Islet of Langerhans (tissue), 1 donor: ENCODE measurements around the gene KDM1A.

Experiments
- FAIRE-seq: peaks from one replicate; lab custom pipeline; 2011; peaks lifted over from hg19 to GRCh38; lab: Jason Lieb, UNC

The KDM1A gene

GRCh38 chr1:23018661-23019093 lies 591 bp upstream of the KDM1A start:
- peak; percentile 9 for FAIRE-seq

DNA sequence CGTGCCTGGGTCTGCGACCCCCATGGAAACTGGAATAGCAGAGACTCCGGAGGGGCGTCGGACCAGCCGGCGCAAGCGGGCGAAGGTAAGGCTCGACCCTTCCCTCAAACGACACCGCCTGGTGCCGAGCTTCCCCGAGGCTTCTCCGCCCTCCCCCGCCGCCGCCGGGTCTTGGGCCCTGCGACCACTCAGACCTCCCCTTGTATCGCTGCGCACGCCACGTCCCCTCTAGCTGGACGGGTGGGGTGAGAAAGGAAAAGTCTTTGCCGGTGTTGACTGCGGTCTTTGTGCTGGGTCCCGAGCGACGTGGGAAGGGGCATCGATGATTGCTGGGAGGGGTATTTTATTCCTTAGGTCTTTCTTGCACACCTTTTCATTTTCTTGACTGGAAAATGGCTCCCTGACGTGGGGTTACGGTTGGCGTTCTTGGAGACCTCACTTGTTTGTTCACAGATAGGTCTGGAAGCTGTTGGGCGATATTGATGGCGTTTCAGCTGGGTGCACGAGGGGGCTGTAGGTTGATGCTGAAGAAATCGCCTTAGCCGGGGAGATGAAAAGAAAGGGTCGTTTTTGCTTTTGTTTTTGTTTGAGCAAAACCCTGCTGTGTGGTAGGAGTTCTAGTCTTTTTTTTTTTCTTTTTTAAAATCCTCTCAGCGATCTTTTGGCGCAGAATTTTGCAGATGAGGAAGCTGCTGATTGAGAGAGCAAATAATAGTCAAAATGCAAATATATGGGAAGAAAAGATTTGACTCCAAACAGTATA lies 776 bp downstream of the KDM1A start:
- FAIRE-seq, result no peak

DNA sequence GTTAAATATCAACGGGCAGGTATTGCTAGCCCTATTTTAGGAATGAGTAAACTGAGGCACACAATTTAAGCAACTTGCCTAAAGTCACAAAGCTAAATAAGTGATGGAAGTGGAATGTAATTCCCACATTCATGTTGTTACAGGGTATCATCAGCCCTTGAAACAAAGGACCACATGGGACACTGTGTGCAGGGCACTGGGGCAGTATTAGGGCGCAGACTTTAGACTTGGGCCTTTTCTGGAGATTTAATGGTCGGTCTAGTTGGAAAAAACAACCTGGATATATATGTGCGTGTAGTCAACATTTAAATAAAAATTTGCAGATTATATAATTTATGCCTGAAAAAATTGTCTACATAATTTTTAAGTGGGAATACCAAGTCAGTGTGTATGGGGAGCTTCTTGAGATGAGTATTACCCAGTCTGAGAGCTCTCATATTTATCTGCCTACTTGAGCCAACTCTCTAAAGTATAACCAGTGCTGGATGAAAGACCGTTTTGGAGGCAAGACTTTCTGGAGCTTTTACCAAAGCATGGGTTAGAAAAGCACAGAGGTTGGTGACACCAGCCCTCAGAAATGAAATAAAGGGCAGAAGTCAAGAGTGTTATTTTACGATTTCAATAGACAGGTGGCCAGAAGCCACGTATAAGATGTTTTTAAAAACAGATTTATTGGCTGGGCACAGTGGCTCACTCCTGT lies 1.6 kb downstream of the KDM1A start:
- no peak for FAIRE-seq

GRCh38 chr1:23021834-23022233 lies 2.6 kb downstream of the KDM1A start:
- no peak for FAIRE-seq

GRCh38 chr1:23023174-23023845 lies 4.0 kb downstream of the KDM1A start:
- no peak for FAIRE-seq

- no peak for FAIRE-seq
Observed at GRCh38 chr1:23026568-23026967, 7.3 kb downstream of the KDM1A start.

DNA sequence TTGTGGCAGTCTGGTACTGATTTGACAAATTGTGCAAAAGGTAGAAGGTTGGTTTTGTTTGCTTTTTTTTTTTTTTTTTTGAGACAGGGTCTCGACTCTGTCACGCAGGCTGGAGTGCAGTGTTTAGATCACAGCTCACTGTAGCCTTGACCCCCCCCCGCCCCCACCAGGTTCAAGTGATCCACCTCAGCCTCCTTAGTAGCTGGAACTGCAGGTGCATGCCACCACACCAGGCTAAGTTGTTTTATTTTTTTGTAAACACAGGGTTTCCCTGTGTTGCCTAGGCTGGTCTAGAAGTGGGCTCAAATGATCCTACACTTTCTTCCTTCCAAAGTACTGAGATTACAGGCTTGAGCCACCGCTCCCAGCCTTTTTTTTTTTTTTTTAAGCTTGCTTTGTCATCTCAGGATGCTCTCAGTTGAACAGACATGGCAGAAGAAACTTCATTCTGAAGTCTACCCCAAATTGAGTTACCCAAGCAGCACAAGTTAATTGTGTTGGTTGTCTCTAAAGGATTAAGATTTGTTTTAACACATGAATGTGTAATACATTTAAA lies 8.2 kb downstream of the KDM1A start:
- FAIRE-seq, result no peak

DNA sequence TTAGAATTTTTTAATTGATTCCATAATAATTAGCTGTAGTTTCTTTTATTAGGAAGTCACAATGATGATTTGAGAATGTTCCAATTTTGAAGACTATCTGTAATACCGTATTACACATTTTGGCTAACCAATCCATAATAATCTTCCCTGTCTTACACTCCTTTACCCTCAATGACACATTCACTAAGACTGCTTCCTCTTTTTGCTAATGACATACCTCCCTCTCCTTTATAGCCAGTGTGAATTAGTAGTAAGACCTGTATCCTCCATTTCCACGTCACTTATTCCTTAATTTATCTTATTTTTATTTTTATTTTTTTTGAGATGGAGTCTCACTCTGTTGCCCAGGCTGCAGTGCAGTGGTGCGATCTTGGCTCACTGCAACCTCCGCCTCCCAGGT lies 10.1 kb downstream of the KDM1A start:
- no peak for FAIRE-seq

DNA sequence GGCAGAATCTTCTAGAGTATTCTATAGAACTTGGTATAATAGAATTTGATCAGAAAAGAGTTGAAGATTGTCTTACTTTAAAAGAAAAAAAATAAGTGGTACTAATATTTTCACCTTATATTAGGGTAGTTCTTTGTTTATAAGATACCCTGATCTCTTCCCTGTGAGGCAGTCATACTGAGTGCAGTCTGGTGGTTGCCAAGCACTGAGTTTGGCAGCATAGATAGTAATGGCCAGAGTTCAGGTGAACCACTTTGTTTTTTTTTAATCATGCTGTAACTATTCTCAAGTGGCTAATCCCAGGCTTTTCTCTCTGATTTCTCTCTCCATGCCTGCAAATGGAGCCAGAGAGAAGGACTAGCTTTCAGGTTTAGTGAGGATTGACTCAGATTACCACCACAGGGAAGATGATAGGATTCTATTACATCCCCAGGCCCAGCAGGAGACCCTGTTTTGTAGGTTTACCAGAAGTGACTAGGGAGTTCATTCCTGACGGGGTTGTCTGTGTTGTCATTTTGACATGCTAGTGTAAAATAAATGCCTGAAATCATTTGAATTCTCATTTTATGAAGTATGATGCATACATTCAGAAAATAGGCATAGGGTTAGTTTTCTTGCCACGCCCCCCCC lies 16.7 kb downstream of the KDM1A start:
- no peak for FAIRE-seq

DNA sequence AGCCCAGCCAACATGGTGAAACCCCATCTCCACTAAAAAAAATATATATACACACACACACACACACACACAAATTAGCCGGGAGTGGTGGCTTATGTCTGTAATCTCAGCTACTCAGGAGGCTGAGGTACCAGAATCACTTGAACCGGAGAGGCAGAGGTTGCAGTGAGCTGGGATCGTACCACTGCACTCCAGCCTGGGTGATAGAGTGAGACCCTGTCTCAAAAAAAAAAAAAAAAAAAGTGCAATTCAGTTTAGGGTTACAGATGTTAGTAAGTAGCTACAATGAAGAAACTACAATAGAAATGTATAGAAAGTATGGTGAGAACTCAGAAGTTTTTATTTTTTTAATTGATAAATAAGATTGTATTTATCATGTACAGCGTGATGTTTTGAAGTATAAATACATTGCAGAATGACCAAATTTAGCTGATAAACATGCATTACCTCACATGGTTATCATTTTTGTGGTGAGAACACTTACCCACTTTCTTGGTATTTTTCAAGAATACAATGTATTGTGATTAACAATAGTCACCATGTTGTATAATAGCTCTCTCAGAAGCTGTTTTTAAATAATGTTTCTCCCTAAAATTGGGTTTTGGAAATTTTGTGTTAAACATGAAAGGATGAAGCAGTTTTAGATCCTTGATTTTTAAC lies 17.9 kb downstream of the KDM1A start:
- FAIRE-seq, result no peak

GRCh38 chr1:23039308-23039826 lies 20.1 kb downstream of the KDM1A start:
- FAIRE-seq, result no peak

GRCh38 chr1:23040509-23040908 lies 21.2 kb downstream of the KDM1A start:
- FAIRE-seq, result no peak

DNA sequence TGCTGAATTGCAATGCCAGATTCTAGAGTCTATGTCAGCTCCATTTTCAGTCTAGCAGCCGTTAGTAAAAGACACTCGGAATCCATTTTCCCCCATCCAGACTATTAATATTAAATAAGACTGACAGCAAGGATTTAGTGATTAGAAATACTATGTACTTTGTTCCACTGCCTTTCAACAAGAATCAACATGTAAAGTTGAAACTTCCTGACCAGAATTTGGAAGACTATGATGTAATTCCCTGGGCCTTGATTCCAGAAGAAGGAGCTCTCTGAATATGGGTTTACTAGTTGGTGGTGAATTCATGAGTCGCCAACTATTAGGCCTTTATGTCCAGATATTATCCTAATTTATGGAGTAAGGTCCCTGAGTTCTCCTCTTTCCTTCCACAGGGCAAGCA lies 24.8 kb downstream of the KDM1A start:
- no peak for FAIRE-seq

DNA sequence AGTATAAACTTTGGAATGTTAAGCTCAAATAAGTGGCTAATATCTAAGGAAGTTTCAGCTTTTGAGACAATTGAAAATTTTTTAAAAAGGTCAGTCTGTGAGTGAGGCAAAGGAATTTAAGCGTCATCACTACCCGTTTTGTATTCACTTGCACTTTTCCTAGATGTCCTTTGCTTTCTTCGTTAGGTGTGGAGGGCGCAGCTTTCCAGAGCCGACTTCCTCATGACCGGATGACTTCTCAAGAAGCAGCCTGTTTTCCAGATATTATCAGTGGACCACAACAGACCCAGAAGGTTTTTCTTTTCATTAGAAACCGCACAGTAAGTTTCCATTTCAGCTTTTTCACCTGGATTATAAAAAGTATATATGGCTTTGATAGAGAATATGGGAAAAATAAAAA lies 30.9 kb downstream of the KDM1A start:
- FAIRE-seq, result no peak

- no peak for FAIRE-seq
Observed at GRCh38 chr1:23051290-23051909, 32.1 kb downstream of the KDM1A start.

- FAIRE-seq, result no peak
Observed at GRCh38 chr1:23057301-23057700, 38.0 kb downstream of the KDM1A start.

DNA sequence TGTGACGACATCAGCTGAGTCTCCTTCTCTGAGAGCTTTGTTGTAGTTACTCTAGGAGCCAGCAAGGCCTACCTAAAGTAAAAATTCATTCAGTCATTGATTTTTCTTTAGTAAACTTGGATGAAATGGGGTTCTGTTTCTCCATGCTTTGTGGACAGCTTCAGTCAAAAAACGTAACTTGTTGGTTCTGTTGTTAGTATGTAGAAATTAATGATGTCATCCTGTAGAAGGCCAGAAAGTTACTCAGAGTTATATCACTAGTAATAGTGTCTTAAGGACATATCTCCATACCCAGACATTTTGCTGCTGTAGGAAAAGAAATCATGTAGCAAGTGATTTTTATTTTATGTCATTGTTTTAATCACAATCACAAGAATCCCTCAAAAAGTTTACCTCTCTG lies 43.0 kb downstream of the KDM1A start:
- no peak for FAIRE-seq

DNA sequence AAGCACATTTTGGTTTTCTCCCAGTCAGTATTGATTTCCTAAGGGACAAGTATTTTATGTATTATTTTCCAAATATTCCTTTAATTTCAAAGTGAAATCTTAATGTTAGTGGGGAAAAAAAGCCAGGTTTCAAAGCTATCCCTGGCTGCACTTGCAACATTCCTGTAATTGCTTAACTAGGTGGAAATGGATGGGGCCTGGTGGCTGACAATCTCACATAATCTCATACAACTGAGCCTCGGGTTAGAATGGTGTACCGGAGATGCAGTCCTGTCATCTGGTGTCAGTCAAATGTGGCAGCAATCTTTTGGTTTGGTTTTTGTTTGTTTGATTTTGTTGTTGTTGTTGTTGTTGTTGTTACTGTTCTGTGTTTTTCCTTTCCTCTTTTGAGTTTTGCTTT lies 46.1 kb downstream of the KDM1A start:
- peak; percentile 30 for FAIRE-seq

- FAIRE-seq, result no peak
Observed at GRCh38 chr1:23066075-23066474, 46.8 kb downstream of the KDM1A start.

DNA sequence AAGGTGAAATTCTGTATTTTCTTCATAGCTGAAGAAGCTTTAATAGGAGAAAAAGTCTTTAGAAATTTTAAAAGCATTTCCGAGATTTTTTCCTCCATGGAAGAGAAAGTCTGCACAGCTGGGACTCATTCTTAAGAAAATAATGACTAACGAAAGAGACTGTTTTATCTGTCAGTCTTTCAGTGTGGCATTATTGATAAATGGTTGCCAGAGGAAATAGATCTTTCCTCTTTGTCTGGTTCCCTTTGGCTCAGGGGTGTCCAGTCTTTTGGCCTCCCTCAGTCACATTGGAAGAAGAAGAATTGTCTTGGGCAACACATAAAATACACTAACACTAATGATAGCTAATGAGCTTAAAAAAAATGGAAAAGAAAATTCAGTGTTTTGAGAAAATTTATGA lies 49.9 kb downstream of the KDM1A start:
- no peak for FAIRE-seq

DNA sequence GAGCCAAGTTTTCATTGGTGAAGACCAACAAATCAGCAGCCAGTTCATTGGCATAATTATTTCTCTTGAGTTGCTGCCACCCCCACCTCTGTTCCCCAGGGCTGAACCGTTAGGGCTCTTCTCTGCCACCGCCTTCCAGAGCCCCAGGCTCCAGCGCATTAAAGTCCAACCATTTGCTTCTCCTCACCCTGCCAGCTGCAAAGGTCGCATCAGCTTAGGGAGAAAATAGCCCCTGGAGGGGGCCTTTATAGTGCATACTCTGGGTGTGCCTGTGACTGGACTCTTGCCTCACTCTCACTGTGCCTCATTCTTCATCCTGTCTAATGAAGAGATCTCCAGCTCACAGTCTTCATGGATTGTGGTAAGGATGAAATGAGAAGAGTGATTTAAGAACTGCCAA lies 50.4 kb downstream of the KDM1A start:
- no peak for FAIRE-seq
